Thyroid gland (tissue), 4 donors: ENCODE results near the gene CCDC82. TPM values are rescaled to one million over a fixed set of nuclear protein-coding genes. Genes with fewer than 3 reads are reported as not detected.

Source experiments
- DNase-seq, 2 donors: peaks; one replicate each; pipeline ENCODE4 v3.0.0-alpha.2; 2019
- H3K27ac ChIP-seq, 3 donors: fragments of 200-600 bp; sonication (generic); 1 replicate in 2 of 3; 2 replicates in 1 of 3; pipeline ENCODE4 v1.5.1; 2016 to 2019; ENCODE audit warnings: mild to moderate bottlenecking in 1 of 3, moderate library complexity in 1 of 3
- H3K27me3 ChIP-seq: fragments of 200-600 bp; sonication (generic); one replicate; pipeline ENCODE4 v1.5.1; 2019
- H3K36me3 ChIP-seq, 2 donors: fragments of 200-600 bp; sonication (generic); one replicate each; pipeline ENCODE4 v1.5.1; 2016 to 2019
- H3K4me1 ChIP-seq, 2 donors: fragments of 200-600 bp; sonication (generic); one replicate each; pipeline ENCODE4 v1.5.1; 2017 to 2019
- H3K4me3 ChIP-seq, 3 donors: fragments of 200-600 bp; sonication (generic); replicated peaks in 1 of 3; 1 replicate in 2 of 3; 2 replicates in 1 of 3; pipeline ENCODE4 v1.5.1; 2016; ENCODE audit warnings: mild to moderate bottlenecking in 1 of 3
- H3K9me3 ChIP-seq: fragments of 200-600 bp; sonication (generic); one replicate; pipeline ENCODE4 v1.5.1; 2017
- POLR2A ChIP-seq, 2 donors: fragments of 450-650 bp; IDR thresholded peaks; one replicate each; pipeline ENCODE4 v1.6.1; 2017; ENCODE audit warnings: antibody characterized with exemption in 2 of 2, mild to moderate bottlenecking in 2 of 2, moderate library complexity in 1 of 2
- WGBS, 2 donors: methylation state at CpG; one replicate each; pipeline ENCODE4 v1.1.5; 2017; 5-methylcytosine and 5-hydroxymethylcytosine counted together
- intact Hi-C: fragments of 100-400 bp; cut with DNase I; formaldehyde crosslinking; loops from one replicate; pipeline ENCODE4 v1.15.1; 2023
- microRNA counts, 2 donors: library from miRNA; unstranded; fragments of <30 nt; microRNA quantifications; one replicate each; lab custom pipeline; 2016 to 2017
- microRNA-seq: library from miRNA; unstranded; fragments of <30 nt; microRNA quantifications from one replicate; pipeline ENCODE4, GENCODE V29; 2016
- small RNA-seq: library from RNA; depleted of rRNA; stranded (forward); fragments of <200 nt; gene quantifications from one replicate; pipeline ENCODE3, GENCODE V24; 2016
- total RNA-seq, 4 donors: library from RNA; depleted of rRNA; stranded (reverse); fragments of >200 nt; gene quantifications; one replicate each; pipeline ENCODE4 v1.2.3, GENCODE V29; 2016
- TF ChIP-seq, protein P1 (sequence below), 6 experiments: fragments of 200-600 bp in 3 of 6; fragments of 450-650 bp in 3 of 6; sonication (generic) in 3 of 6; IDR thresholded peaks; one replicate each; pipeline ENCODE4 v1.5.1; 2016 to 2019; ENCODE audit warnings: antibody characterized with exemption in 6 of 6, mild to moderate bottlenecking in 2 of 6, inconsistent platforms in 1 of 6, moderate library complexity in 1 of 6

The CCDC82 gene
- total RNA-seq, 4 donors from 2014 or later = 24.8 to 44.9 (median 28.8) TPM

DNA sequence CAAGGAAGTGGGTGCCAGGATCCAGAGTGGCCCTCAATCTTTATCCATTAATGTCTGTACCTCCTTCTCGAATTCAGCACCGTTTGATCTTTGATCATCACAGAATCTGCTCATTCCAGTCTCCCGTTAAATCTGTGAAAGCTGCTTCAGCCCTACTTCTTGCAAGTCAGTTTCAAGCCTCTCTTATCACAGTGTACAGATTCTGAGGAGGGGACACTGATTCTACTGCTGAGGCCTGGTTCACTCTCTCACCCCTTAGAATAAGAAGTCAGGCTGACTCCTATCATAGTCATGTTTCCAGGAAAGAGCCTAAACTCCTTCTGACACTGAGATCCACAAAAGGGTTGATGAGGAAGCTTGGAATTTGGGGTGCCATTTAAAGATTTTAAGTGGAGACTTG is 85.7 kb downstream of the CCDC82 start:
- Histone ChIP-seq H3K4me1 (peaks cover 61 to 72% of the 10 kb centered on the region in 2 donors), H3K27me3 (no peaks in the 10 kb centered on the region), H3K4me3 (no peak overlapping the region), H3K9me3 (no peaks in the 10 kb centered on the region), H3K36me3 (no peaks in the 10 kb centered on the region), H3K27ac (peak overlapping the region in 2 of 3 donors; percentile 61 to 91)
- TF ChIP-seq, protein P1, sequence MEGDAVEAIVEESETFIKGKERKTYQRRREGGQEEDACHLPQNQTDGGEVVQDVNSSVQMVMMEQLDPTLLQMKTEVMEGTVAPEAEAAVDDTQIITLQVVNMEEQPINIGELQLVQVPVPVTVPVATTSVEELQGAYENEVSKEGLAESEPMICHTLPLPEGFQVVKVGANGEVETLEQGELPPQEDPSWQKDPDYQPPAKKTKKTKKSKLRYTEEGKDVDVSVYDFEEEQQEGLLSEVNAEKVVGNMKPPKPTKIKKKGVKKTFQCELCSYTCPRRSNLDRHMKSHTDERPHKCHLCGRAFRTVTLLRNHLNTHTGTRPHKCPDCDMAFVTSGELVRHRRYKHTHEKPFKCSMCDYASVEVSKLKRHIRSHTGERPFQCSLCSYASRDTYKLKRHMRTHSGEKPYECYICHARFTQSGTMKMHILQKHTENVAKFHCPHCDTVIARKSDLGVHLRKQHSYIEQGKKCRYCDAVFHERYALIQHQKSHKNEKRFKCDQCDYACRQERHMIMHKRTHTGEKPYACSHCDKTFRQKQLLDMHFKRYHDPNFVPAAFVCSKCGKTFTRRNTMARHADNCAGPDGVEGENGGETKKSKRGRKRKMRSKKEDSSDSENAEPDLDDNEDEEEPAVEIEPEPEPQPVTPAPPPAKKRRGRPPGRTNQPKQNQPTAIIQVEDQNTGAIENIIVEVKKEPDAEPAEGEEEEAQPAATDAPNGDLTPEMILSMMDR (IDR thresholded peaks at IDR 0.05) = no peak
- no peak for TF ChIP-seq POLR2A (IDR thresholded peaks at IDR 0.05)
- no peak for DNase-seq
- WGBS, 2 donors = 70 to 72% methylated on average over 3 of the region's 3 CpGs
- intact Hi-C loops = no loop called here

DNA sequence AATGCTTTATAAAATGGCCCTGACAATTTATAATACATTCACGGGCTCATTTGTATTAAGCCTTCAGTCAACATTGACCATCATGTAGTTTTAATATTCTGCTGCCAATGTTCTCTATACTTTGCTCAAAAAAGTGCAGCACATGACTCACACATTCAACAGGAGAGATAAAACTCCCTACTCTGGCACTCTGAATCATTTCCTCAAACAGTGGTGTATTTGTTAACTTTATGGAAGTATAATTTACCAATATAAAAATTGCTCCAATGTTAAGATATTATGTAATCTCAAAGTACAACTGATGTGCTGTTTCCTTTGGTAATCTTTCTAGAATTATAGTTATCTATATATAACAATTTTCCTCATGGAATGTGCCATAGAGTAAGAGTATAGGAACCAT is 86.6 kb downstream of the CCDC82 start:
- peak overlapping the region; percentile 58 to 91 (median 61) for H3K27ac ChIP-seq
- intact Hi-C loops = no loop called here
- TF ChIP-seq, protein P1 (IDR thresholded peaks at IDR 0.05) = no peak
- no peak for TF ChIP-seq POLR2A (IDR thresholded peaks at IDR 0.05)
- H3K4me1 ChIP-seq = peaks cover 55 to 66% of the 10 kb centered on the region in 2 donors
- DNase-seq = no peak
- 51 to 60% methylated on average over 1 of the region's 1 CpG for WGBS, 2 donors
- no peak overlapping the region for H3K4me3 ChIP-seq
- no peaks in the 10 kb centered on the region for H3K36me3 ChIP-seq
- no peaks in the 10 kb centered on the region for H3K27me3 ChIP-seq
- H3K9me3 ChIP-seq = no peaks in the 10 kb centered on the region

MicroRNAs within 50 kb of the gene (microRNA counts, 767-probe panel; counts per million panel counts)
- 3,127 to 3,285 counts per million in 2 donors for microRNA hsa-miR-1260b (lab: Ali Mortazavi, UCI)

Small RNA genes lying within 50 kb of the gene (microRNA-seq; reads per million reads assigned to microRNA genes)
- not detected for gene MIR1260B

Small RNA genes lying within 50 kb of the gene (small RNA-seq; reads per million reads assigned to genes)
- gene MIR1260B = not detected

Other genes with a start within 250 kb of the CCDC82 start
- 10 to 100 TPM; 19.0 to 36.4 (median 31.4) TPM for gene MAML2, start 46.7 kb downstream of the CCDC82 start, total RNA-seq
- gene JRKL, start 101 bp upstream of the CCDC82 start, total RNA-seq = 10 to 100 TPM in 2 of 4 donors, 1 to 10 TPM in 2; 9.4 to 11.6 (median 10.4) TPM